Measurements from ENCODE around the gene SMARCB1. TPM values are rescaled to one million over a fixed set of nuclear protein-coding genes. Genes with fewer than 3 reads are reported as not detected.

Gene SMARCB1
- total and polyA plus RNA-seq, 2 experiments from 2014 or later, result 114 to 132 TPM

DNA sequence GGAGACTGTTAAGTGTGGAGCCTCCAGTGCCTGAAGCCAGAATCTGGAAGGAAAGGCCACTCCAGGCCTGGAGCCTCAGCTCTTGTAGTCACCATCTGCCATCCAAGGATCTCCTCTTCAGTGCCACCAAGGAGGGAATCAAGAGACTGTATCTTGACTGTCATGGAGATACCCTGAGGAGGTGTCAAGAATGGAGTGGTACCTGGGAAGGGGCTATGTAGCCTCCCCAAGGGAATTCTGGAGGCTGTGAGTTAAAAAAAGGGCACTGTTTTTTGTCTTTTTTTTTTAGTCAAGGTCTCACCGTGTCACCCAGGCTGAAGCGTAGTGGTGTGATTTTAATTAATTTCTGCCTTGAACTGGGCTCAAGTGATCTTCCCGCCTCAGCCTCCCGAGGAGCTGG is 27.2 kb upstream of the SMARCB1 start:
- H3K4me3 Mint-ChIP-seq, result no peak overlapping the region
- H4K20me1 ChIP-seq (replicated peaks; ENCODE audit: insufficient read depth), result no peaks in the 10 kb centered on the region
- no peaks in the 10 kb centered on the region for H3K36me3 ChIP-seq (ENCODE audit: insufficient read depth)
- H3F3A ChIP-seq (replicated peaks; ENCODE audit: low read depth), result 0 out of 2 replicates have a peak, but pooled peaks cover 3% of the 10 kb centered on the region
- TF ChIP-seq ZNF114 (CRISPR knock-in tag; IDR thresholded peaks at IDR 0.05), result no peak
- TF ChIP-seq, protein P1, sequence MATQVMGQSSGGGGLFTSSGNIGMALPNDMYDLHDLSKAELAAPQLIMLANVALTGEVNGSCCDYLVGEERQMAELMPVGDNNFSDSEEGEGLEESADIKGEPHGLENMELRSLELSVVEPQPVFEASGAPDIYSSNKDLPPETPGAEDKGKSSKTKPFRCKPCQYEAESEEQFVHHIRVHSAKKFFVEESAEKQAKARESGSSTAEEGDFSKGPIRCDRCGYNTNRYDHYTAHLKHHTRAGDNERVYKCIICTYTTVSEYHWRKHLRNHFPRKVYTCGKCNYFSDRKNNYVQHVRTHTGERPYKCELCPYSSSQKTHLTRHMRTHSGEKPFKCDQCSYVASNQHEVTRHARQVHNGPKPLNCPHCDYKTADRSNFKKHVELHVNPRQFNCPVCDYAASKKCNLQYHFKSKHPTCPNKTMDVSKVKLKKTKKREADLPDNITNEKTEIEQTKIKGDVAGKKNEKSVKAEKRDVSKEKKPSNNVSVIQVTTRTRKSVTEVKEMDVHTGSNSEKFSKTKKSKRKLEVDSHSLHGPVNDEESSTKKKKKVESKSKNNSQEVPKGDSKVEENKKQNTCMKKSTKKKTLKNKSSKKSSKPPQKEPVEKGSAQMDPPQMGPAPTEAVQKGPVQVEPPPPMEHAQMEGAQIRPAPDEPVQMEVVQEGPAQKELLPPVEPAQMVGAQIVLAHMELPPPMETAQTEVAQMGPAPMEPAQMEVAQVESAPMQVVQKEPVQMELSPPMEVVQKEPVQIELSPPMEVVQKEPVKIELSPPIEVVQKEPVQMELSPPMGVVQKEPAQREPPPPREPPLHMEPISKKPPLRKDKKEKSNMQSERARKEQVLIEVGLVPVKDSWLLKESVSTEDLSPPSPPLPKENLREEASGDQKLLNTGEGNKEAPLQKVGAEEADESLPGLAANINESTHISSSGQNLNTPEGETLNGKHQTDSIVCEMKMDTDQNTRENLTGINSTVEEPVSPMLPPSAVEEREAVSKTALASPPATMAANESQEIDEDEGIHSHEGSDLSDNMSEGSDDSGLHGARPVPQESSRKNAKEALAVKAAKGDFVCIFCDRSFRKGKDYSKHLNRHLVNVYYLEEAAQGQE (IDR thresholded peaks at IDR 0.05; ENCODE audit: unreplicated experiment), result no peak
- no peak for TF ChIP-seq EZH2phosphoT487 (IDR thresholded peaks at IDR 0.05; ENCODE audit: unreplicated experiment)
- TF ChIP-seq ZNF331 (CRISPR knock-in tag; IDR thresholded peaks at IDR 0.05; ENCODE audit: low read depth), result no peak
- TF ChIP-seq JUNB (IDR thresholded peaks at IDR 0.05; ENCODE audit: unreplicated experiment), result no peak
- TF ChIP-seq POLR2AphosphoS5 (IDR thresholded peaks at IDR 0.05; ENCODE audit: low read depth), result no peak
- no peak for TF ChIP-seq STAT1 (IDR thresholded peaks at IDR 0.05; ENCODE audit: unreplicated experiment)
- TF ChIP-seq, protein P2, sequence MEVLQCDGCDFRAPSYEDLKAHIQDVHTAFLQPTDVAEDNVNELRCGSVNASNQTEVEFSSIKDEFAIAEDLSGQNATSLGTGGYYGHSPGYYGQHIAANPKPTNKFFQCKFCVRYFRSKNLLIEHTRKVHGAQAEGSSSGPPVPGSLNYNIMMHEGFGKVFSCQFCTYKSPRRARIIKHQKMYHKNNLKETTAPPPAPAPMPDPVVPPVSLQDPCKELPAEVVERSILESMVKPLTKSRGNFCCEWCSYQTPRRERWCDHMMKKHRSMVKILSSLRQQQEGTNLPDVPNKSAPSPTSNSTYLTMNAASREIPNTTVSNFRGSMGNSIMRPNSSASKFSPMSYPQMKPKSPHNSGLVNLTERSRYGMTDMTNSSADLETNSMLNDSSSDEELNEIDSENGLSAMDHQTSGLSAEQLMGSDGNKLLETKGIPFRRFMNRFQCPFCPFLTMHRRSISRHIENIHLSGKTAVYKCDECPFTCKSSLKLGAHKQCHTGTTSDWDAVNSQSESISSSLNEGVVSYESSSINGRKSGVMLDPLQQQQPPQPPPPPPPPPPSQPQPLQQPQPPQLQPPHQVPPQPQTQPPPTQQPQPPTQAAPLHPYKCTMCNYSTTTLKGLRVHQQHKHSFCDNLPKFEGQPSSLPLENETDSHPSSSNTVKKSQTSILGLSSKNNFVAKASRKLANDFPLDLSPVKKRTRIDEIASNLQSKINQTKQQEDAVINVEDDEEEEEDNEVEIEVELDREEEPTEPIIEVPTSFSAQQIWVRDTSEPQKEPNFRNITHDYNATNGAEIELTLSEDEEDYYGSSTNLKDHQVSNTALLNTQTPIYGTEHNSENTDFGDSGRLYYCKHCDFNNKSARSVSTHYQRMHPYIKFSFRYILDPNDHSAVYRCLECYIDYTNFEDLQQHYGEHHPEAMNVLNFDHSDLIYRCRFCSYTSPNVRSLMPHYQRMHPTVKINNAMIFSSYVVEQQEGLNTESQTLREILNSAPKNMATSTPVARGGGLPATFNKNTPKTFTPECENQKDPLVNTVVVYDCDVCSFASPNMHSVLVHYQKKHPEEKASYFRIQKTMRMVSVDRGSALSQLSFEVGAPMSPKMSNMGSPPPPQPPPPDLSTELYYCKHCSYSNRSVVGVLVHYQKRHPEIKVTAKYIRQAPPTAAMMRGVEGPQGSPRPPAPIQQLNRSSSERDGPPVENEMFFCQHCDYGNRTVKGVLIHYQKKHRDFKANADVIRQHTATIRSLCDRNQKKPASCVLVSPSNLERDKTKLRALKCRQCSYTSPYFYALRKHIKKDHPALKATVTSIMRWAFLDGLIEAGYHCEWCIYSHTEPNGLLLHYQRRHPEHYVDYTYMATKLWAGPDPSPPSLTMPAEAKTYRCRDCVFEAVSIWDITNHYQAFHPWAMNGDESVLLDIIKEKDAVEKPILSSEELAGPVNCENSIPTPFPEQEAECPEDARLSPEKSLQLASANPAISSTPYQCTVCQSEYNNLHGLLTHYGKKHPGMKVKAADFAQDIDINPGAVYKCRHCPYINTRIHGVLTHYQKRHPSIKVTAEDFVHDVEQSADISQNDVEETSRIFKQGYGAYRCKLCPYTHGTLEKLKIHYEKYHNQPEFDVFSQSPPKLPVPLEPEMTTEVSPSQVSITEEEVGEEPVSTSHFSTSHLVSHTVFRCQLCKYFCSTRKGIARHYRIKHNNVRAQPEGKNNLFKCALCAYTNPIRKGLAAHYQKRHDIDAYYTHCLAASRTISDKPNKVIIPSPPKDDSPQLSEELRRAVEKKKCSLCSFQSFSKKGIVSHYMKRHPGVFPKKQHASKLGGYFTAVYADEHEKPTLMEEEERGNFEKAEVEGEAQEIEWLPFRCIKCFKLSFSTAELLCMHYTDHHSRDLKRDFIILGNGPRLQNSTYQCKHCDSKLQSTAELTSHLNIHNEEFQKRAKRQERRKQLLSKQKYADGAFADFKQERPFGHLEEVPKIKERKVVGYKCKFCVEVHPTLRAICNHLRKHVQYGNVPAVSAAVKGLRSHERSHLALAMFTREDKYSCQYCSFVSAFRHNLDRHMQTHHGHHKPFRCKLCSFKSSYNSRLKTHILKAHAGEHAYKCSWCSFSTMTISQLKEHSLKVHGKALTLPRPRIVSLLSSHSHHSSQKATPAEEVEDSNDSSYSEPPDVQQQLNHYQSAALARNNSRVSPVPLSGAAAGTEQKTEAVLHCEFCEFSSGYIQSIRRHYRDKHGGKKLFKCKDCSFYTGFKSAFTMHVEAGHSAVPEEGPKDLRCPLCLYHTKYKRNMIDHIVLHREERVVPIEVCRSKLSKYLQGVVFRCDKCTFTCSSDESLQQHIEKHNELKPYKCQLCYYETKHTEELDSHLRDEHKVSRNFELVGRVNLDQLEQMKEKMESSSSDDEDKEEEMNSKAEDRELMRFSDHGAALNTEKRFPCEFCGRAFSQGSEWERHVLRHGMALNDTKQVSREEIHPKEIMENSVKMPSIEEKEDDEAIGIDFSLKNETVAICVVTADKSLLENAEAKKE (CRISPR knock-in tag; IDR thresholded peaks at IDR 0.05), result no peak
- TF ChIP-seq NANOG (IDR thresholded peaks at IDR 0.05; ENCODE audit: borderline replicate concordance), result no peak
- TF ChIP-seq EZH2 (IDR thresholded peaks at IDR 0.05; ENCODE audit: low read depth, unreplicated experiment), result no peak
- TF ChIP-seq, protein P3, sequence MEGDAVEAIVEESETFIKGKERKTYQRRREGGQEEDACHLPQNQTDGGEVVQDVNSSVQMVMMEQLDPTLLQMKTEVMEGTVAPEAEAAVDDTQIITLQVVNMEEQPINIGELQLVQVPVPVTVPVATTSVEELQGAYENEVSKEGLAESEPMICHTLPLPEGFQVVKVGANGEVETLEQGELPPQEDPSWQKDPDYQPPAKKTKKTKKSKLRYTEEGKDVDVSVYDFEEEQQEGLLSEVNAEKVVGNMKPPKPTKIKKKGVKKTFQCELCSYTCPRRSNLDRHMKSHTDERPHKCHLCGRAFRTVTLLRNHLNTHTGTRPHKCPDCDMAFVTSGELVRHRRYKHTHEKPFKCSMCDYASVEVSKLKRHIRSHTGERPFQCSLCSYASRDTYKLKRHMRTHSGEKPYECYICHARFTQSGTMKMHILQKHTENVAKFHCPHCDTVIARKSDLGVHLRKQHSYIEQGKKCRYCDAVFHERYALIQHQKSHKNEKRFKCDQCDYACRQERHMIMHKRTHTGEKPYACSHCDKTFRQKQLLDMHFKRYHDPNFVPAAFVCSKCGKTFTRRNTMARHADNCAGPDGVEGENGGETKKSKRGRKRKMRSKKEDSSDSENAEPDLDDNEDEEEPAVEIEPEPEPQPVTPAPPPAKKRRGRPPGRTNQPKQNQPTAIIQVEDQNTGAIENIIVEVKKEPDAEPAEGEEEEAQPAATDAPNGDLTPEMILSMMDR (conservative IDR thresholded peaks at IDR 0.05; ENCODE audit: low read depth in 2 of 2), result no peak
- TF ChIP-seq CREB1 (CRISPR knock-in tag; IDR thresholded peaks at IDR 0.05; ENCODE audit: low read depth), result no peak
- TF ChIP-seq, protein P4, sequence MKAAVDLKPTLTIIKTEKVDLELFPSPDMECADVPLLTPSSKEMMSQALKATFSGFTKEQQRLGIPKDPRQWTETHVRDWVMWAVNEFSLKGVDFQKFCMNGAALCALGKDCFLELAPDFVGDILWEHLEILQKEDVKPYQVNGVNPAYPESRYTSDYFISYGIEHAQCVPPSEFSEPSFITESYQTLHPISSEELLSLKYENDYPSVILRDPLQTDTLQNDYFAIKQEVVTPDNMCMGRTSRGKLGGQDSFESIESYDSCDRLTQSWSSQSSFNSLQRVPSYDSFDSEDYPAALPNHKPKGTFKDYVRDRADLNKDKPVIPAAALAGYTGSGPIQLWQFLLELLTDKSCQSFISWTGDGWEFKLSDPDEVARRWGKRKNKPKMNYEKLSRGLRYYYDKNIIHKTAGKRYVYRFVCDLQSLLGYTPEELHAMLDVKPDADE (IDR thresholded peaks at IDR 0.05), result no peak
- no peaks in the 10 kb centered on the region for H3K9me3 Mint-ChIP-seq
- H3K27me3 ChIP-seq (ENCODE audit: insufficient read depth), result no peaks in the 10 kb centered on the region
- ATAC-seq (no peak), DNase-seq (ENCODE audit: low spot score) (no peak)
- H3K27me3 Mint-ChIP-seq (ENCODE audit: insufficient read depth, low read depth, poor library complexity), result peaks cover 4% of the 10 kb centered on the region
- H3K4me3 ChIP-seq, result no peak overlapping the region
- H2AFZ ChIP-seq, result no peak overlapping the region
- peaks cover 29% of the 10 kb centered on the region for H3K4me1 ChIP-seq (ENCODE audit: insufficient read depth)
- no peak overlapping the region for H3K4me2 ChIP-seq
- H3K4me1 Mint-ChIP-seq, result peaks cover 26% of the 10 kb centered on the region
- no peak overlapping the region for H3K27ac ChIP-seq (ENCODE audit: low read depth)
- H3K9me2 ChIP-seq (ENCODE audit: insufficient read depth), result no peaks in the 10 kb centered on the region
- no peaks in the 10 kb centered on the region for H3K79me2 ChIP-seq (replicated peaks; ENCODE audit: insufficient read depth)
- H3K36me3 Mint-ChIP-seq (ENCODE audit: low read depth), result no peaks in the 10 kb centered on the region
- no peak overlapping the region for H3K27ac Mint-ChIP-seq

Data from GM23338 (cell line).